Mesenchymal stem cell (in vitro differentiated cells and primary cell): ENCODE data around the gene XG.

Source experiments
- DNase-seq: peaks from one replicate; pipeline ENCODE4 v3.0.0-alpha.2; 2013
- H2AFZ ChIP-seq: one replicate; pipeline ENCODE4 v1.6.1; 2013; ENCODE audit warnings: low read depth, mild to moderate bottlenecking, control low read depth, inconsistent platforms, low read length, moderate library complexity
- H2AK5ac ChIP-seq: 2 replicates; pipeline ENCODE4 v1.6.1; 2013; ENCODE audit warnings: low read length, moderate library complexity, mild to moderate bottlenecking, inconsistent platforms; ENCODE audit not compliant: severe bottlenecking
- H2BK120ac ChIP-seq: one replicate; pipeline ENCODE4 v1.6.1; 2013; ENCODE audit warnings: low read depth, mild to moderate bottlenecking, inconsistent platforms, low read length, moderate library complexity
- H2BK12ac ChIP-seq, 2 experiments: one replicate each; pipeline ENCODE4 v1.6.1; 2013; ENCODE audit warnings: inconsistent platforms in 2 of 2, low read length in 2 of 2, mild to moderate bottlenecking in 2 of 2, moderate library complexity in 2 of 2, control low read depth in 1 of 2
- H2BK15ac ChIP-seq: one replicate; pipeline ENCODE4 v1.6.1; 2013; ENCODE audit warnings: mild to moderate bottlenecking, low read depth, inconsistent platforms; ENCODE audit not compliant: poor library complexity, severe bottlenecking
- H2BK5ac ChIP-seq: 2 replicates; pipeline ENCODE4 v1.6.1; 2013; ENCODE audit warnings: low read depth, mild to moderate bottlenecking, low read length, control low read depth, inconsistent platforms; ENCODE audit not compliant: poor library complexity, severe bottlenecking
- H3K14ac ChIP-seq, 2 experiments: one replicate each; pipeline ENCODE4 v1.6.1; 2013; ENCODE audit warnings: inconsistent platforms in 2 of 2, low read length in 2 of 2, control low read depth in 1 of 2, mild to moderate bottlenecking in 1 of 2, moderate library complexity in 1 of 2
- H3K18ac ChIP-seq, 2 experiments: one replicate each; pipeline ENCODE4 v1.6.1; 2013; ENCODE audit warnings: inconsistent platforms in 2 of 2, low read length in 2 of 2, control low read depth in 1 of 2, low read depth in 1 of 2, mild to moderate bottlenecking in 1 of 2
- H3K23ac ChIP-seq, 2 experiments: one replicate each; pipeline ENCODE4 v1.6.1; 2013; ENCODE audit warnings: inconsistent platforms in 2 of 2, low read length in 2 of 2, mild to moderate bottlenecking in 2 of 2, moderate library complexity in 2 of 2, control low read depth in 1 of 2
- H3K27ac ChIP-seq: 2 replicates; pipeline ENCODE4 v1.5.1; 2013; ENCODE audit warnings: mild to moderate bottlenecking, moderate library complexity, low read length, control low read depth, inconsistent platforms; ENCODE audit not compliant: poor library complexity, severe bottlenecking
- H3K27me3 ChIP-seq, 2 experiments: 2 replicates each; pipeline versions ENCODE4 v1.6.1 to v1.7.0; 2013; ENCODE audit warnings: low read length in 2 of 2, mild to moderate bottlenecking in 2 of 2, moderate library complexity in 2 of 2, control low read depth in 1 of 2, inconsistent platforms in 1 of 2; ENCODE audit not compliant: control insufficient read depth in 1 of 2, insufficient read depth in 1 of 2
- H3K36me3 ChIP-seq, 2 experiments: 2 replicates each; pipeline versions ENCODE4 v1.6.1 to v1.7.0; 2013; ENCODE audit warnings: low read length in 2 of 2, control low read depth in 1 of 2, inconsistent platforms in 1 of 2, low read depth in 1 of 2, mild to moderate bottlenecking in 1 of 2; ENCODE audit not compliant: insufficient read depth in 2 of 2, control insufficient read depth in 1 of 2
- H3K4ac ChIP-seq, 2 experiments: one replicate each; pipeline ENCODE4 v1.6.1; 2013; ENCODE audit warnings: inconsistent platforms in 2 of 2, low read length in 2 of 2, mild to moderate bottlenecking in 2 of 2, moderate library complexity in 2 of 2, control low read depth in 1 of 2, low read depth in 1 of 2
- H3K4me1 ChIP-seq: 2 replicates; pipeline ENCODE4 v1.6.1; 2013; ENCODE audit warnings: low read depth, low read length, control low read depth; ENCODE audit not compliant: control insufficient read depth, insufficient read depth
- H3K4me2 ChIP-seq: 2 replicates; pipeline ENCODE4 v1.6.1; 2013; ENCODE audit warnings: low read length, mild to moderate bottlenecking, inconsistent platforms; ENCODE audit not compliant: poor library complexity, severe bottlenecking
- H3K4me3 ChIP-seq, 2 experiments: 2 replicates each; pipeline versions ENCODE4 v1.5.1 to v1.7.0; 2013; ENCODE audit warnings: low read length in 2 of 2, mild to moderate bottlenecking in 2 of 2, control low read depth in 1 of 2, low read depth in 1 of 2; ENCODE audit not compliant: insufficient read depth in 1 of 2
- H3K79me1 ChIP-seq: replicated peaks from 2 replicates; pipeline ENCODE4 v1.6.1; 2013; ENCODE audit warnings: mild to moderate bottlenecking, control low read depth, low read length, inconsistent platforms; ENCODE audit not compliant: poor library complexity, severe bottlenecking
- H3K9ac ChIP-seq: 2 replicates; pipeline ENCODE4 v1.7.0; 2013; ENCODE audit warnings: mild to moderate bottlenecking, low read length, moderate library complexity
- H3K9me3 ChIP-seq: 2 replicates; pipeline ENCODE4 v1.7.0; 2013; ENCODE audit warnings: mild to moderate bottlenecking, low read length; ENCODE audit not compliant: control insufficient read depth
- H4K8ac ChIP-seq: one replicate; pipeline ENCODE4 v1.6.1; 2013; ENCODE audit warnings: inconsistent platforms, mild to moderate bottlenecking, low read length, moderate library complexity
- H4K91ac ChIP-seq: one replicate; pipeline ENCODE4 v1.6.1; 2013; ENCODE audit warnings: mild to moderate bottlenecking, low read length, inconsistent platforms
- WGBS: methylation state at CpG from one replicate; pipeline ENCODE4 v1.1.7; 2013; ENCODE audit warnings: mixed read lengths; 5-methylcytosine and 5-hydroxymethylcytosine counted together

XG gene

DNA sequence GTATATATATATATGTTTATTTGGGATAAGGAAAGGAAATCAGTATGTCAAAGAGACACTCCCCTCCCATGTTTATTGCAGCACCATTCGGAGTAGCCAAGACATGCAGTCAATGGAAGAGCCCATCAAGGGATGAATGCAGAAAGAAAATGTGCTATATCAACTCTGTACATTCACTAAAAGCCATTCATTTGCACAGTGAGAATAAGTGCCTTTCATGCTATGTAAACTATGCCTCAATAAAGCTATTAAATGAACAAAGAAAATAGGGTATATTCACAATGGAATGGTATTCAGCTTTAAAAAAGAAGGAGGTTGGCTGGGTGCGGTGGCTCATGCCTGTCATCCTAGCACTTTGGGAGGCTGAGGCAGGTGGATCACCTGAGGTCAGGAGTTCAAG, 40.4 kb upstream of the XG start:
- Histone ChIP-seq H3K9ac (peak overlapping the region; percentile 92), H2BK120ac (no peak overlapping the region), H2AFZ (no peak overlapping the region), H2AK5ac (no peak overlapping the region), H3K14ac (no peak overlapping the region), H3K36me3 (peaks cover 26 to 63% of the 10 kb centered on the region in 2 experiments), H3K18ac (no peak overlapping the region), H3K4me2 (no peak overlapping the region), H3K79me1 (peaks cover 23% of the 10 kb centered on the region), H3K4ac (no peak overlapping the region), H3K27me3 (no peaks in the 10 kb centered on the region), H3K27ac (no peak overlapping the region), H4K8ac (no peak overlapping the region), H3K4me3 (no peak overlapping the region), H4K91ac (no peak overlapping the region), H3K23ac (no peak overlapping the region), H2BK12ac (no peak overlapping the region), H2BK15ac (no peak overlapping the region), H3K9me3 (no peaks in the 10 kb centered on the region), H2BK5ac (no peak overlapping the region), H3K4me1 (peaks cover 39% of the 10 kb centered on the region)
- DNase-seq: no peak
- 96% methylated on average over 1 of the region's 2 CpGs for WGBS

DNA sequence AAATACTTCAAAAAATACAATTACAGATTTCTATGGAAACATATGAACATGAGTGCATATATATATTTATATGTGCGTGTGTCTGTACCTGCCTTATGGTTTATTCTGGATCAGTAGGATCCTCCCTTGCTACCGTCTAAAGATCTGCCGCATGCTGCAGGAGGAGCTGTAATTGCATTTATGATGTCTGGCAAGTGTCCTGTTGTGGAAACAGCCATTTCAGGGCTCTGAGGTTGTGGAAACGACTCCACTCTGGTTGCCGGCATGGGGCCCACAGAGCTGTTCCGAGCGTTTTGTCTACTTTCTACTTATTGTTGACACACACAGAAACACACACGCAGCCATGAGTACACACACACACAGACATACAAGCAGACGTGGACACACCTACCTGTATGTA, 39.4 kb upstream of the XG start:
- Histone ChIP-seq H2BK5ac (no peak overlapping the region), H3K36me3 (peaks cover 29 to 72% of the 10 kb centered on the region in 2 experiments), H3K14ac (peak overlapping the region in 1 of 2 experiments; percentile 26), H3K79me1 (peaks cover 26% of the 10 kb centered on the region), H3K4me1 (peaks cover 34% of the 10 kb centered on the region), H3K27ac (no peak overlapping the region), H3K4me2 (no peak overlapping the region), H3K23ac (peak overlapping the region in 1 of 2 experiments; percentile 54), H2AFZ (no peak overlapping the region), H3K18ac (no peak overlapping the region), H2BK12ac (no peak overlapping the region), H4K8ac (no peak overlapping the region), H2AK5ac (no peak overlapping the region), H3K9me3 (no peaks in the 10 kb centered on the region), H3K9ac (no peak overlapping the region), H3K4me3 (no peak overlapping the region), H2BK120ac (no peak overlapping the region), H2BK15ac (no peak overlapping the region), H3K27me3 (no peaks in the 10 kb centered on the region), H4K91ac (no peak overlapping the region), H3K4ac (no peak overlapping the region)
- 84% methylated on average over 9 of the region's 9 CpGs for WGBS
- DNase-seq: no peak

DNA sequence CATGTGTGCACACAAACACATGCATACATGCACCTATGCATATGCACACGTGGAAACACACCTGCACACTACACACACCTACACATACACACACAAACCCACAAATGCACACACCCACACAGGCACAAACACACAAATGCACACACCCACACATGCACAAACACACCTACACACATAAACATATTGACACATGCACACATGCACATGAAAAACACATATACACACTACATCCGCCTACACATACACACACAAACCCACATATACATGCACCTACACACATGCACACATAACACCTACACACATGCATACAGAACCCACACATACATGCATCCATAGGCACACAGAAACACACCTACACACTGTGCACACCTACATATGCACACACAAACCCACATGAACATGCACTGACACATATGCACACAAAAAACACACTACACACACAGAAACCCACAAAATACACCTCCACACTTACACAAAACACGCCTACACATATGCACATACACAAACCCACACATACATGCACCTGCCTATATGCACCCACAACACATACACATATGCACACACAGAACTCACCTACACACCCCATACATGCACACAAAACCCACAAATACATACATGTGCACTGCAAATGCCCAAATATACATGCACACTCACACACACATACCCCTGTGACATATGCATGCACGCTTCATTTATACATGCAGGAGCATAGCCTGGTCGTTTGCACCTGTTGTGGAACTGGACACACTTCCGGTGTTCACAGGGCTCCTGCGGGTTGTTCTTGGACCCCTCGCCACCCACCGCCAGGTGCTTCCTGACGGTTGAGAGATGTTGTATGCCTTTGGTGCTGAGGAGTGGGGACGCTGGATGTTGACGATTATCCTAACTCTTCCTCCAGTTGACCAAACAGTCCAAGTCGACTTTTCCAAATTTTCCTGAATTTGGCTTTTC, 38.7 kb upstream of the XG start:
- Histone ChIP-seq H3K14ac (peak overlapping the region in 1 of 2 experiments; percentile 26), H3K4me2 (no peak overlapping the region), H2BK5ac (no peak overlapping the region), H3K4ac (no peak overlapping the region), H3K9ac (no peak overlapping the region), H4K8ac (no peak overlapping the region), H2AK5ac (no peak overlapping the region), H4K91ac (peak overlapping the region; percentile 18), H3K23ac (peak overlapping the region in 1 of 2 experiments; percentile 54), H2BK15ac (no peak overlapping the region), H2AFZ (no peak overlapping the region), H3K27ac (no peak overlapping the region), H3K9me3 (no peaks in the 10 kb centered on the region), H3K27me3 (no peaks in the 10 kb centered on the region), H3K4me1 (peaks cover 30% of the 10 kb centered on the region), H3K36me3 (peaks cover 32 to 74% of the 10 kb centered on the region in 2 experiments), H2BK12ac (peak overlapping the region in 1 of 2 experiments; percentile 21), H3K4me3 (no peak overlapping the region), H2BK120ac (no peak overlapping the region), H3K79me1 (peaks cover 26% of the 10 kb centered on the region), H3K18ac (no peak overlapping the region)
- 95% methylated on average over 10 of the region's 13 CpGs for WGBS
- no peak for DNase-seq

DNA sequence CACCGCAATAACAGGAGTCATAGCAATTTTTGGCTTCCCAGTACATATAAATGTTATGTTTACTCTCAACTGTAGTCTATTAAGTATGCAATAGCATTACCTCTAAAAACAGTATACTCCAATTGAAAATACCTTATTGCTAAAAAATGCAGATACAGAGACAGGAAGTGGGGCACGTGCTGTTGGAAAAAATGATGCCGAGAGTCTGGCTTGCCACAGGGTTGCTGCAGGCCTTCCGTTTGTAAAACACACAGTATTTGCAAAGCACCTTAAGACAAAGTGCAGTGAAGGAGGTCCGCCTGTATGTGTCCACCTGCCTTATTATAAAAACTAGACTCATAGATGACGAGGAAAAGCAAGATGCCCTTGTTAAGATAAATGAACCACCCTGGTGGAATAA, 37.3 kb upstream of the XG start:
- Histone ChIP-seq H3K4me2 (no peak overlapping the region), H3K79me1 (peaks cover 32% of the 10 kb centered on the region), H3K9ac (peak overlapping the region; percentile 36), H2BK5ac (no peak overlapping the region), H3K27ac (no peak overlapping the region), H2AK5ac (no peak overlapping the region), H2BK120ac (no peak overlapping the region), H3K27me3 (no peaks in the 10 kb centered on the region), H3K9me3 (no peaks in the 10 kb centered on the region), H3K18ac (peak overlapping the region in 1 of 2 experiments; percentile 18), H3K36me3 (peaks cover 36 to 80% of the 10 kb centered on the region in 2 experiments), H3K4me1 (peaks cover 16% of the 10 kb centered on the region), H3K14ac (no peak overlapping the region), H3K4me3 (no peak overlapping the region), H4K8ac (no peak overlapping the region), H2BK12ac (no peak overlapping the region), H4K91ac (no peak overlapping the region), H2BK15ac (no peak overlapping the region), H3K4ac (no peak overlapping the region), H2AFZ (no peak overlapping the region), H3K23ac (no peak overlapping the region)
- DNase-seq: no peak
- WGBS: 93% methylated on average over 5 of the region's 6 CpGs
